LNCAP (cell line): ENCODE data around the gene HOXD10.

ENCODE experiments used
- CTCF ChIP-seq: fragments of 450-650 bp; IDR thresholded peaks from 2 replicates; pipeline ENCODE4 v1.5.1; 2017; ENCODE audit warnings: mild to moderate bottlenecking

The HOXD10 gene

DNA sequence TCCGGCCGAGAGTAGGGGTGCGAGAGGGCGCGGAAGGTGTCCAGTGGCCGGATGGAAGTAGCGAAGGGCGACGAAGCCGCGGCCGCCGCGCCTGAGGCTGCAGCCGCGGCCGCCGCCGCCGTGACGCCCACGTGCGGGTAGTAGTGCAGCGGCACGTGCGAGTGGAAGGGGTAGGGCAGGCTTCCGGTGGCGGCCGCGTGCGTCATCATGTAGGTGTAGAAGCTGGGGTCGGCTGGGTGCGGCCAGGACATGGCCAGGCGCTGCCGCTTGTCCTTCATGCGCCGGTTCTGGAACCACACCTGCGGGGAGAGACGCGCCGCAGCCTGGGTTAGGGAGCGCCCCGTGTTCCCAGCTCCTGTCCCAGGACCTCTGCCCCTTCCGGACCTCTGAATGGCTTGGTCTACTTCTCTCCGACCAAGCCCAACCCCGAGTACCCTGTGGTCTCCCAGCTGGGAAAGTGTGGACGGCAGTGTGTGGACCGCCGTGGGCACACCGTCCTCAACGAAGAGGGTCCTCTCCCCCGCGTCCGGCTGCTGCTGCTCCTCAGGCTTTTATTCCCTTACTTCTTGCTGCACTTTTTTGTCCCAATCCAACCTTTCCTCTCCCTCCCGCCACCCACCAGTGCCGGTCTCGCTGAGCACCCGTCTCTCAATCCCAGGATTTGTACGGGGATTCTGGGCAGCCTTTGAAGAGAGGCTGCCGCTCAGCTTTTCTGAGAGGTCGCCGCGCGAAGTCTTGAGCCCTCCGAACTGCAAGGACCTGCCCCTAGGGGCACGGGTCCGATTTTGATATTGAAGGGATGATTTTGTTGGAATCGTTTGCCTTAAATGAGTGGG lies 35.8 kb upstream of the HOXD10 start:
- TF ChIP-seq CTCF = no peak

DNA sequence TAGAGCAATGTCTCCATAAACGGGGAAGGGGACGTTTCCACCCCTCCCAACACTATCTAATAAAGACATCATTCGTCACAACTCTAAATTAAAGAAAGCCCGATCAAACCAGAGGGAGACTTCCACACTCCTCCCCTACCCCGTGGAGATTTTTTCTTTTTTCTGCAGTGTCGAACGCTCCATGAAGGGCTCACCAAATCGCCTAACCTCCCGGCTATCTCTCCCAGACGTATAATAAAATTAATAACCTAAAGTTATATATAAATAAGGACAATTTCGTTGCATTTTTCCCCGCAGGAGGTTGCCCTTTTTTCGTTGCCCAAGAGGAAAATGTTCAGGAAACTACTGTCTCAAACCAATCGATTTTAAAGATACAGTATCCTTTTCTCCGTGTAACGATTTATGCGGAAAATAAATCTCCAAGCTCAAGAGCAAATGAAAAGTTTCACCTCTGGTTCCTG lies 35.2 kb upstream of the HOXD10 start:
- TF ChIP-seq CTCF = no peak

GRCh38 chr2:176081837-176082524 lies 34.6 kb upstream of the HOXD10 start:
- TF ChIP-seq CTCF = no peak

DNA sequence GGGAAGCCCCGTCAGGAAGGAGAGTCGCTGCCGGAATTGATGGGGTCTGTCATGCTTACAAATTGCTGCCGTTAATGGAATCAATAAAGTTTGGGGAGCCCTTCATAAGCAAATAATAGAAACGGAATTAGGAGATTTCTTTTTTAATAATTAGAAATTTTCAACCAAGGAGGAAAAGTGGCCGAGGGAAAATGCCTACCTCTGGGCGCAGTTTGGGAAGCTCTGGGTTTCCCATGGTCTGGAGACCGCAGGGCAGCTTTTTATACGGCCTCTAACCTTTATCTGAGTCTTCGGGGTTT lies 34.1 kb upstream of the HOXD10 start:
- no peak for TF ChIP-seq CTCF

GRCh38 chr2:176082824-176083751 lies 33.5 kb upstream of the HOXD10 start:
- TF ChIP-seq CTCF = no peak

DNA sequence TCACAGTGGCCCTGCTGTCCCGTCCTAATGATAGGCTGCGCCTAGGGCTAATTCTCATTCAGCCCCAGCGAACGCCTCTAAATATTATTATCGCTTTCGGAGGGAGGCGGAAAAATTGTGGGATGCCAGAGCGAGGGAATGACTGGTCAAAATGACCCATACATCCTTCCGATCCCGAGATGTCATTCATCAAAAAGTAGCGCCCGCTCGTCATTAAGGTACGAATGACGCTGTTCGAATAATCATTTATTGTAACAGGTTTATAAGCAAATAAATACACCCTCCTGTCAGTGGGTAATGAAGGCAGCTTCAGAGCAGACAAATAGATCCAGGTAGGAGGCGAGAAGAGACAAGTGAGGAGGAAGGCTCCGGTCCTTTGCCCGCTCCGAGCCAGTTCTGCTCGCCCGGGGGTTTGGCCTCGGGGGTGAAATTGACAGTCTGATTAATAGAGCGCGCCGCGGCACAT lies 32.7 kb upstream of the HOXD10 start, which contains the start of gene EVX2:
Gene EVX2 (minus strand): TSS at position 167 of the 466 bp plus-strand sequence. CDS start 186 bp downstream, outside the sequence.
- no peak for TF ChIP-seq CTCF

DNA sequence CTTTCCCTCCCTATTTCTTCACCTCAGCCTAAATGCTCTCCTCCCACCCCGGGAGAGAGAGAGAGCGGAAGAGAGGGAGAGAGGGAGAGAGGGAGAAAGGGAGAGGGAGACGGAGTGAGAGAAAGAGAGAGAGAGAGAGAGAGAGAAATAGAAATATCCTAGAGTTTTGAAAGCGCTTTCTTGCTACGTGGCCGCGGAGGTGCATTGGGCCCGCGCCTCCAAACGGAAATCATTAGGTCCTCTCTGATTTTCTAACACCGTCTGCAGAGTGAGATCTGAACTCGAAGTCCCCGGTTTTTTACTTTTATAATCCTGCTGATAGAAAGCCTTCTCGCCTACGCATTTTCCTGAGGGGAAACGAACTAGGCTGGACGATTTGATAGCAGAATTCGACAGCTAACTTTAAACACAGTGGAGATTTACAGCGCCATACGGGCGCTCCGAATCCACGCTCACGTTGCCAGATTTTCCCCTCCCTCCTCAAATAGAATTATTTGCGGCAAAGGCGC lies 31.9 kb upstream of the HOXD10 start:
- no peak for TF ChIP-seq CTCF
